CD14-positive monocyte (primary cell): Measurements from ENCODE around the gene CCDC88B. TPM values are rescaled to one million over a fixed set of nuclear protein-coding genes. Genes with fewer than 3 reads are reported as not detected.
"Not testable (repeated sequence)": the region's sequence is repeated elsewhere in the genome, so short reads cannot be mapped to it uniquely, and the experiment has no call there.

Source experiments
- DNase-seq, 3 donors: peaks; one replicate each; pipeline ENCODE4 v3.0.0-alpha.2; 2011 to 2022
- H2AFZ ChIP-seq: 2 replicates; pipeline ENCODE4 v1.6.0; 2012; ENCODE audit warnings: mild to moderate bottlenecking, low read depth, low read length, inconsistent platforms; ENCODE audit not compliant: insufficient read depth, poor library complexity, severe bottlenecking
- H3K27ac ChIP-seq, 2 donors: 1 replicate in 1 of 2; 2 replicates in 1 of 2; pipeline ENCODE4 v1.5.1; 2012 to 2013; ENCODE audit warnings: low read length in 2 of 2, control low read depth in 1 of 2, inconsistent platforms in 1 of 2, low read depth in 1 of 2, mild to moderate bottlenecking in 1 of 2
- H3K27me3 ChIP-seq, 2 donors: one replicate each; pipeline versions ENCODE4 v1.6.0 to v1.6.1; 2011 to 2013; ENCODE audit warnings: low read length in 2 of 2; ENCODE audit not compliant: control insufficient read depth in 2 of 2, insufficient read depth in 2 of 2
- H3K36me3 ChIP-seq, 2 donors: replicated peaks in 1 of 2; 1 replicate in 1 of 2; 2 replicates in 1 of 2; pipeline versions ENCODE4 v1.5.1 to v1.6.1; 2012 to 2013; ENCODE audit warnings: low read length in 2 of 2, control low read depth in 1 of 2, inconsistent platforms in 1 of 2, mild to moderate bottlenecking in 1 of 2; ENCODE audit not compliant: insufficient read depth in 2 of 2, control insufficient read depth in 1 of 2
- H3K4me1 ChIP-seq, 2 donors: 1 replicate in 1 of 2; 2 replicates in 1 of 2; pipeline versions ENCODE4 v1.5.1 to v1.6.1; 2012 to 2013; ENCODE audit warnings: low read length in 2 of 2, control low read depth in 1 of 2, inconsistent platforms in 1 of 2, mild to moderate bottlenecking in 1 of 2, moderate library complexity in 1 of 2; ENCODE audit not compliant: insufficient read depth in 2 of 2, control insufficient read depth in 1 of 2
- H3K4me2 ChIP-seq: replicated peaks from 2 replicates; pipeline ENCODE3; 2012; ENCODE audit warnings: low read length, moderate library complexity, mild to moderate bottlenecking; ENCODE audit not compliant: poor library complexity, severe bottlenecking; ENCODE audit errors: extremely low read depth
- H3K4me3 ChIP-seq, 3 experiments: fragments of 200-600 bp in 1 of 3; sonication (generic) in 1 of 3; replicated peaks in 1 of 3; 1 replicate in 2 of 3; 2 replicates in 1 of 3; pipeline ENCODE4 v1.5.1; 2011 to 2013; ENCODE audit warnings: low read length in 3 of 3, mild to moderate bottlenecking in 3 of 3, control low read depth in 2 of 3, low read depth in 2 of 3, inconsistent platforms in 1 of 3, moderate library complexity in 1 of 3
- H3K79me2 ChIP-seq: 2 replicates; pipeline ENCODE4 v1.6.0; 2012; ENCODE audit warnings: mild to moderate bottlenecking, control low read depth, inconsistent platforms, low read length, moderate library complexity; ENCODE audit not compliant: insufficient read depth
- H3K9ac ChIP-seq: 2 replicates; pipeline ENCODE4 v1.6.0; 2017; ENCODE audit warnings: low read length, mild to moderate bottlenecking; ENCODE audit not compliant: insufficient read depth, poor library complexity, severe bottlenecking
- H3K9me3 ChIP-seq, 2 donors: replicated peaks in 1 of 2; 1 replicate in 1 of 2; 2 replicates in 1 of 2; pipeline versions ENCODE4 v1.5.1 to v1.6.1; 2012 to 2013; ENCODE audit warnings: low read length in 2 of 2, control low read depth in 1 of 2; ENCODE audit not compliant: control insufficient read depth in 1 of 2, insufficient read depth in 1 of 2
- H4K20me1 ChIP-seq: 2 replicates; pipeline ENCODE4 v1.6.0; 2012; ENCODE audit warnings: mild to moderate bottlenecking, low read length, control low read depth, moderate library complexity; ENCODE audit not compliant: insufficient read depth
- H3K27ac Mint-ChIP-seq, 7 donors: one replicate each; pipeline ENCODE4 v1.8.0; 2020; ENCODE audit warnings: mild to moderate bottlenecking in 7 of 7, mixed read lengths in 7 of 7, moderate library complexity in 6 of 7, inconsistent platforms in 2 of 7
- H3K27me3 Mint-ChIP-seq, 3 donors: one replicate each; pipeline ENCODE4 v1.8.0; 2021 to 2022; ENCODE audit warnings: low read depth in 3 of 3, mild to moderate bottlenecking in 3 of 3, mixed read lengths in 3 of 3, moderate library complexity in 3 of 3, inconsistent platforms in 1 of 3
- H3K36me3 Mint-ChIP-seq, 2 donors: one replicate each; pipeline ENCODE4 v1.8.0; 2020; ENCODE audit warnings: mixed read lengths in 2 of 2, inconsistent platforms in 1 of 2, mild to moderate bottlenecking in 1 of 2
- H3K4me1 Mint-ChIP-seq: one replicate; pipeline ENCODE4 v1.8.0; 2020; ENCODE audit warnings: mild to moderate bottlenecking, mixed read lengths
- H3K4me3 Mint-ChIP-seq, 2 donors: one replicate each; pipeline ENCODE4 v1.8.0; 2020; ENCODE audit warnings: mild to moderate bottlenecking in 2 of 2, mixed read lengths in 2 of 2, moderate library complexity in 1 of 2
- H3K9me3 Mint-ChIP-seq, 7 donors: one replicate each; pipeline ENCODE4 v1.8.0; 2020 to 2022; ENCODE audit warnings: mixed read lengths in 7 of 7, mild to moderate bottlenecking in 6 of 7, moderate library complexity in 6 of 7, inconsistent platforms in 2 of 7
- CTCF ChIP-seq: fragments of 200-600 bp; IDR thresholded peaks from one replicate; pipeline ENCODE4 v1.8.0; 2022; ENCODE audit warnings: antibody characterized with exemption, mild to moderate bottlenecking
- WGBS: methylation state at CpG from one replicate; pipeline ENCODE4 v1.1.5; 2013; ENCODE audit warnings: missing lambda C conversion rate; ENCODE audit not compliant: insufficient coverage; 5-methylcytosine and 5-hydroxymethylcytosine counted together
- intact Hi-C, 2 donors: fragments of 100-400 bp; cut with micrococcal nuclease; formaldehyde crosslinking; loops; one replicate each; pipeline versions ENCODE4 v1.15.0 to v1.15.1; 2023
- polyA plus RNA-seq, 3 donors: library from polyadenylated mRNA; depleted of rRNA in 1 of 3; unstranded in 2 of 3; stranded (reverse) in 1 of 3; fragments of 300-500 nt in 2 of 3; fragments of >200 nt in 1 of 3; fragmentation: Illumina TruSeq in 2 of 3; gene quantifications; 1 replicate in 2 of 3; 2 replicates in 1 of 3; pipeline ENCODE4 v1.2.3, GENCODE V29; 2012 to 2021

Gene CCDC88B
- polyA plus RNA-seq, 3 donors: 8.2 to 215 (median 18.9) TPM

- Mint-ChIP-seq H3K27ac (peak overlapping the region in 6 of 7 donors; percentile 50 to 97 (median 94)), H3K36me3 (peaks cover 12 to 32% of the 10 kb centered on the region in 2 donors), H3K9me3 (no peaks in the 10 kb centered on the region), H3K4me1 (peaks cover 35% of the 10 kb centered on the region), H3K4me3 (peak overlapping the region; percentile 96 to 97), H3K27me3 (peaks cover 4 to 5% (median 5%) of the 10 kb centered on the region in 3 donors)
- 74% methylated on average over 12 of the region's 15 CpGs for WGBS
- H3K4me3 ChIP-seq: peak overlapping the region; percentile 46 to 91 (median 90)
- TF ChIP-seq CTCF: no peak
- H3K27ac ChIP-seq: peak overlapping the region; percentile 78 to 80
- peaks cover 49% of the 10 kb centered on the region for H4K20me1 ChIP-seq
- H3K4me2 ChIP-seq: peak overlapping the region; percentile 97
- H3K79me2 ChIP-seq: peaks cover 54% of the 10 kb centered on the region
- intact Hi-C loops: loop anchor here in 1 of 2 donors (5.0 kb wide), 1 partner anchor 35 kb away; the partner anchor contains the start of gene CCDC88B
- H3K9ac ChIP-seq: no peak overlapping the region
- no peak for DNase-seq
- no peaks in the 10 kb centered on the region for H3K9me3 ChIP-seq
- peaks cover 26 to 30% of the 10 kb centered on the region in 2 donors for H3K4me1 ChIP-seq
- no peaks in the 10 kb centered on the region for H3K27me3 ChIP-seq
- H2AFZ ChIP-seq: no peak overlapping the region
- peaks cover 9 to 22% of the 10 kb centered on the region in 2 donors for H3K36me3 ChIP-seq
Observed at GRCh38 chr11:64306876-64307622, 33.0 kb upstream of the CCDC88B start.

GRCh38 chr11:64307795-64308194 is 32.2 kb upstream of the CCDC88B start:
- Mint-ChIP-seq H3K36me3 (peaks cover 18 to 40% of the 10 kb centered on the region in 2 donors), H3K27ac (peak overlapping the region in 3 of 7 donors; percentile 1 to 63 (median 50)), H3K4me1 (peaks cover 36% of the 10 kb centered on the region)
- not testable (repeated sequence) for H3K4me3 Mint-ChIP-seq, H3K9me3 ChIP-seq, H3K27me3 Mint-ChIP-seq, H3K27me3 ChIP-seq, H2AFZ ChIP-seq, H3K4me3 ChIP-seq, DNase-seq, H3K9ac ChIP-seq, H3K4me2 ChIP-seq, H3K9me3 Mint-ChIP-seq, H3K27ac ChIP-seq
- Histone ChIP-seq H4K20me1 (peaks cover 56% of the 10 kb centered on the region), H3K36me3 (peaks cover 14 to 27% of the 10 kb centered on the region in 2 donors), H3K4me1 (peaks cover 26 to 30% of the 10 kb centered on the region in 2 donors), H3K79me2 (peaks cover 61% of the 10 kb centered on the region)
- intact Hi-C loops: loop anchor here in 1 of 2 donors (5.0 kb wide), 1 partner anchor 35 kb away; the partner anchor contains the start of gene CCDC88B
- WGBS: 93% methylated on average over 3 of the region's 5 CpGs
